Rectal smooth muscle tissue (tissue), 1 donor: ENCODE measurements around the gene OPA3.

Experiments
- H3K27ac ChIP-seq: one replicate; pipeline ENCODE4 v1.7.0; 2013; ENCODE audit warnings: low read depth, low read length, inconsistent platforms
- H3K27me3 ChIP-seq: one replicate; pipeline ENCODE4 v1.7.0; 2013; ENCODE audit warnings: low read length; ENCODE audit not compliant: control insufficient read depth, insufficient read depth
- H3K36me3 ChIP-seq: one replicate; pipeline ENCODE4 v1.7.0; 2013; ENCODE audit warnings: low read length; ENCODE audit not compliant: control insufficient read depth, insufficient read depth
- H3K4me1 ChIP-seq: one replicate; pipeline ENCODE4 v1.7.0; 2013; ENCODE audit warnings: low read length; ENCODE audit not compliant: control insufficient read depth, insufficient read depth
- H3K4me3 ChIP-seq: one replicate; pipeline ENCODE4 v1.7.0; 2013; ENCODE audit warnings: low read length
- H3K9ac ChIP-seq: one replicate; pipeline ENCODE4 v1.7.0; 2013; ENCODE audit warnings: low read length

OPA3 gene

GRCh38 chr19:45547965-45548609 is 36.5 kb downstream of the OPA3 start:
- Histone ChIP-seq H3K9ac (no peak overlapping the region), H3K27ac (no peak overlapping the region), H3K36me3 (no peaks in the 10 kb centered on the region), H3K27me3 (no peaks in the 10 kb centered on the region), H3K4me3 (no peak overlapping the region), H3K4me1 (no peaks in the 10 kb centered on the region)

- H3K9ac ChIP-seq = no peak overlapping the region
- no peaks in the 10 kb centered on the region for H3K27me3 ChIP-seq
- H3K4me1 ChIP-seq = no peaks in the 10 kb centered on the region
- no peaks in the 10 kb centered on the region for H3K36me3 ChIP-seq
- H3K27ac ChIP-seq = no peak overlapping the region
- no peak overlapping the region for H3K4me3 ChIP-seq
These were observed 37.3 kb downstream of the OPA3 start for GRCh38 chr19:45547211-45547770.

- H3K4me3 ChIP-seq = no peak overlapping the region
These were observed 42.4 kb downstream of the OPA3 start for GRCh38 chr19:45542234-45542668.

GRCh38 chr19:45539459-45539858 is 45.1 kb downstream of the OPA3 start:
- Histone ChIP-seq H3K4me3 (no peak overlapping the region), H3K36me3 (no peaks in the 10 kb centered on the region), H3K9ac (no peak overlapping the region), H3K27me3 (no peaks in the 10 kb centered on the region), H3K4me1 (no peaks in the 10 kb centered on the region), H3K27ac (no peak overlapping the region)

More at GRCh38 chr19:45542234-45542668, 42.4 kb downstream of the OPA3 start:
- Histone ChIP-seq H3K27ac (no peak overlapping the region), H3K4me1 (no peaks in the 10 kb centered on the region), H3K9ac (no peak overlapping the region), H3K36me3 (no peaks in the 10 kb centered on the region), H3K27me3 (no peaks in the 10 kb centered on the region)

- Histone ChIP-seq H3K36me3 (no peaks in the 10 kb centered on the region), H3K27me3 (no peaks in the 10 kb centered on the region), H3K27ac (no peak overlapping the region), H3K4me3 (no peak overlapping the region), H3K4me1 (no peaks in the 10 kb centered on the region), H3K9ac (no peak overlapping the region)
These were observed 53.3 kb downstream of the OPA3 start for GRCh38 chr19:45531349-45531748.

- H3K4me3 ChIP-seq = peak overlapping the region; percentile 45
- H3K27ac ChIP-seq = no peak overlapping the region
- H3K27me3 ChIP-seq = no peaks in the 10 kb centered on the region
- peaks cover 16% of the 10 kb centered on the region for H3K36me3 ChIP-seq
- H3K9ac ChIP-seq = no peak overlapping the region
- no peaks in the 10 kb centered on the region for H3K4me1 ChIP-seq
These were observed 55.2 kb downstream of the OPA3 start for GRCh38 chr19:45529420-45529785.

GRCh38 chr19:45528744-45529419 is 55.7 kb downstream of the OPA3 start:
- Histone ChIP-seq H3K9ac (no peak overlapping the region), H3K27me3 (no peaks in the 10 kb centered on the region), H3K36me3 (peaks cover 21% of the 10 kb centered on the region), H3K4me1 (no peaks in the 10 kb centered on the region), H3K4me3 (peak overlapping the region; percentile 45), H3K27ac (no peak overlapping the region)

GRCh38 chr19:45528149-45528743 is 56.4 kb downstream of the OPA3 start:
- H3K4me1 ChIP-seq = no peaks in the 10 kb centered on the region
- no peak overlapping the region for H3K9ac ChIP-seq
- peak overlapping the region; percentile 39 for H3K4me3 ChIP-seq
- H3K36me3 ChIP-seq = peaks cover 23% of the 10 kb centered on the region
- no peaks in the 10 kb centered on the region for H3K27me3 ChIP-seq
- H3K27ac ChIP-seq = no peak overlapping the region

- Histone ChIP-seq H3K36me3 (peaks cover 25% of the 10 kb centered on the region), H3K4me1 (no peaks in the 10 kb centered on the region), H3K9ac (no peak overlapping the region), H3K4me3 (no peak overlapping the region), H3K27me3 (no peaks in the 10 kb centered on the region), H3K27ac (no peak overlapping the region)
These were observed 56.9 kb downstream of the OPA3 start for GRCh38 chr19:45527731-45528130.

- H3K27me3 ChIP-seq = no peaks in the 10 kb centered on the region
- no peak overlapping the region for H3K27ac ChIP-seq
- H3K9ac ChIP-seq = no peak overlapping the region
- H3K4me1 ChIP-seq = no peaks in the 10 kb centered on the region
- H3K36me3 ChIP-seq = peaks cover 25% of the 10 kb centered on the region
- no peak overlapping the region for H3K4me3 ChIP-seq
These were observed 57.6 kb downstream of the OPA3 start for GRCh38 chr19:45526971-45527370.

- Histone ChIP-seq H3K4me1 (no peaks in the 10 kb centered on the region), H3K4me3 (no peak overlapping the region), H3K27ac (no peak overlapping the region), H3K36me3 (peaks cover 26% of the 10 kb centered on the region), H3K27me3 (no peaks in the 10 kb centered on the region), H3K9ac (no peak overlapping the region)
These were observed 58.5 kb downstream of the OPA3 start for GRCh38 chr19:45526143-45526542.

GRCh38 chr19:45524575-45525129 is 60.0 kb downstream of the OPA3 start:
- Histone ChIP-seq H3K4me1 (no peaks in the 10 kb centered on the region), H3K27ac (no peak overlapping the region), H3K4me3 (no peak overlapping the region), H3K9ac (no peak overlapping the region), H3K36me3 (peaks cover 33% of the 10 kb centered on the region), H3K27me3 (no peaks in the 10 kb centered on the region)
